WI38 (cell line): ENCODE results near the gene LINC00632.

Experiments
- H3K4me3 ChIP-seq: 2 replicates; pipeline ENCODE4 v1.5.1; 2011; ENCODE audit warnings: low read depth, mild to moderate bottlenecking, control low read depth, low read length
- TF ChIP-seq, protein P1 (sequence below): IDR thresholded peaks from 2 replicates; pipeline ENCODE4 v1.5.1; 2012; ENCODE audit warnings: low read depth, mild to moderate bottlenecking, control low read depth, low read length

The LINC00632 gene

DNA sequence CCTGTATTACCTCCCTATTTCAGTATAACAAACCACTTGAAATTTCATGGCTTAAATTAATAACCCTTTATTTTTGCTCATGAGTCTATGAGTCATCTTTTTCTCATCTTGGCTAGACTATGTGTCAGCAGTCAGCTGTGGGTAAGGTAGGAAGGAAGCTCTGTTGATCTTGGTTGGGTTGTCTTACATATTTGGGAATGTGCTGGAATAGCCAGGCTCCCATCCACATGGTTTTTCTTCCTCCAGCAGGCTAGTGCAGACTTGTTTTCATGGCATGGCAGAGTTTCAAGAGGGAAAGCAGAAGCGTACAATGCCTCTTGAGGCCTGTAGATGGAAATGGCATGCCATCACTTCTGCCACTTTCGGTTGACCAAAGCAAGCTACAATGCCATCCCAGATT, 89.7 kb downstream of the LINC00632 start:
- TF ChIP-seq, protein P1, sequence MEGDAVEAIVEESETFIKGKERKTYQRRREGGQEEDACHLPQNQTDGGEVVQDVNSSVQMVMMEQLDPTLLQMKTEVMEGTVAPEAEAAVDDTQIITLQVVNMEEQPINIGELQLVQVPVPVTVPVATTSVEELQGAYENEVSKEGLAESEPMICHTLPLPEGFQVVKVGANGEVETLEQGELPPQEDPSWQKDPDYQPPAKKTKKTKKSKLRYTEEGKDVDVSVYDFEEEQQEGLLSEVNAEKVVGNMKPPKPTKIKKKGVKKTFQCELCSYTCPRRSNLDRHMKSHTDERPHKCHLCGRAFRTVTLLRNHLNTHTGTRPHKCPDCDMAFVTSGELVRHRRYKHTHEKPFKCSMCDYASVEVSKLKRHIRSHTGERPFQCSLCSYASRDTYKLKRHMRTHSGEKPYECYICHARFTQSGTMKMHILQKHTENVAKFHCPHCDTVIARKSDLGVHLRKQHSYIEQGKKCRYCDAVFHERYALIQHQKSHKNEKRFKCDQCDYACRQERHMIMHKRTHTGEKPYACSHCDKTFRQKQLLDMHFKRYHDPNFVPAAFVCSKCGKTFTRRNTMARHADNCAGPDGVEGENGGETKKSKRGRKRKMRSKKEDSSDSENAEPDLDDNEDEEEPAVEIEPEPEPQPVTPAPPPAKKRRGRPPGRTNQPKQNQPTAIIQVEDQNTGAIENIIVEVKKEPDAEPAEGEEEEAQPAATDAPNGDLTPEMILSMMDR = no peak
- no peak overlapping the region for H3K4me3 ChIP-seq

DNA sequence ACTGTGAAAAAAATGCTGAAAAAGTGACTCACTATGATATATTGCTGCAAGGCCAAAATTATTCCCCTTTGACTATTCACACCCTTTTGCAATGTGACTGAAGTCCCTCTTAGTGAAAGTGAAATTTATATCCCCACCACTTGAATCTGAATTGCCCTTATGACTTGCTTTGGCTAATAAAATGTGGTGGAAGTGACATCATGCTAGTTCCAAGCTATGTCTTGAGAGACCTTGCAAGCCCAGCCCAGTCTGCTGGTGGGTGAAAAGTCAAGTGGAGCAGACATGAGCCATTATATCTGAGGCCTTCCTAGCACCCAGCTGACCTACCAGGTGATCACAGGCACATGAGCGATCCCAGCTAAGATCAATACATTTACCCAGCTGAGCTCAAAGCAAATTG, 94.7 kb downstream of the LINC00632 start:
- no peak overlapping the region for H3K4me3 ChIP-seq
- TF ChIP-seq, protein P1 = no peak

DNA sequence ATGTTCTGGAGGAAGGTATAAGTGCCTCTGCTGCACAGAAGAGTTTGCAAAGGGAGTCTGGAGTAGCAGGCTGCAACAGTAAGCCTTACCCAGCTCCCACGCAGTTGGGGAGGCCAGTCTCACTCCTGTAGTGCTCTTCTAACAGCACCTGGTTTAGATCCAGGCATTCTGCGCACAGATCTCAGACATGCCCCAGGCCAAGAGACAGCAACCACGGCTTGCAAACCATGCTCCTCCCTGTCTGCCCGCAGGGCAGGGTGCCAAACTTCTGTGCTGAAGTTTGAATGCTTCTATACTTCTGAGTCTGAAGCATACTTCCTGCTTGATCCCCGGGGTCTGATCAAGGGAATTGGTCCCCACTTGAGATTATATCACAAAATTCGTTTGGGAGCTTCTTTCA, 106.3 kb downstream of the LINC00632 start:
- TF ChIP-seq, protein P1 = no peak
- no peak overlapping the region for H3K4me3 ChIP-seq

DNA sequence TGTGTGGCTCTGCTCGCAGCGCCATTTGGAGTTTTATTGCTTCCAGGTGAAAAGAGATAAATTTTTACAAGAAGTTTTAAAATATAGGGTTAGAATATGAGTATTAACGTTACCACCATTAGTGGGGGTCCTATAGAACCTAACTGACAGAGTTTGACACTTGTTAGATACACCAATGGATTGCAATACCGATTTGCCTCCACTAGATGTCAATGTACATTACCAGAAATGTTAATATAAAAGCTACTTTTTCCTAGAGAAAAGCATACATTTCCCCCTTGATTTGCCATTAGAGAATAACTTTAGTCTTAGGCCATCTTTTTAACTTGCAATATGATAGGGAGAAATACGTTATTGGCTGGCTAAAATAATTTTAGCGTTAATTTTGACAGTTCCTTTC, 108.4 kb downstream of the LINC00632 start:
- TF ChIP-seq, protein P1 = peak; percentile 41; the same call in 1 of the 2 replicates
- H3K4me3 ChIP-seq = no peak overlapping the region

DNA sequence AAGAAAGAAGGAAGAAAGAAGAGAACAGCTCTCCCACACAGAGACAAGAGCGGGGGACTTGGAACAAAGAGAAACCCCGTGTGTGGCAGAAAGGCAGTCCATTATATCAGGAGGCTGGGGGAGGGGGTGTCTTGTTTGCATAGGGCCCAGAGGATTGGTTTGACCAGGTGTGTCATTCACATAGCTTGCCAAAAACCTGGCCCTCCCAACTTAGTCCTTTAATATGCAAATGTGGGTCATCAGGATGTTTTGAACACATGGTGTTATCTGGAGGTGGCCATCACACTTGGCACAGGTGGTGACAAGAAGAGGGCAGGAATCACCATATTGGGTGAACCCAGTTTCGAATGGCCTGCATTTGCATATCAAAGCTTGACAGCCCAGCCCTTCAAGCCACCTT, 111.7 kb downstream of the LINC00632 start:
- H3K4me3 ChIP-seq = no peak overlapping the region
- TF ChIP-seq, protein P1 = no peak

DNA sequence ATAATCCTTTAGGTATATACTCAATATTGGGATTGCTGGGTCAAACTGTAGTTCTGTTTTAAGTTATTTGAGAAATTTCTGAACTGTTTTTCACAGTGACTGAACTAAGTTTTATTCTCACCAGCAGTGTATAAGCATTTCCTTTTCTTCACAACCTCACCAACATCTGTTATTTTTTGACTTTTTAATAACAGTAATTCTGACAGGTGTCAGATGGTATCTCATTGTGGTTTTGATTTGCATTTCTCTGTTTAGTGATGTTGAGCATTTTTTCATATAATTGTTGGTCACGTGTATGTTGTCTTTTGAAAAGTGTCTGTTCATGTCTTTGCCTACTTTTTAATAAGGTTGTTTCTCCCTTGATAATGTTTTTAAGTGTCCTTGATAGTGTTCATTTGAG, 112.6 kb downstream of the LINC00632 start:
- no peak overlapping the region for H3K4me3 ChIP-seq
- TF ChIP-seq, protein P1 = no peak

DNA sequence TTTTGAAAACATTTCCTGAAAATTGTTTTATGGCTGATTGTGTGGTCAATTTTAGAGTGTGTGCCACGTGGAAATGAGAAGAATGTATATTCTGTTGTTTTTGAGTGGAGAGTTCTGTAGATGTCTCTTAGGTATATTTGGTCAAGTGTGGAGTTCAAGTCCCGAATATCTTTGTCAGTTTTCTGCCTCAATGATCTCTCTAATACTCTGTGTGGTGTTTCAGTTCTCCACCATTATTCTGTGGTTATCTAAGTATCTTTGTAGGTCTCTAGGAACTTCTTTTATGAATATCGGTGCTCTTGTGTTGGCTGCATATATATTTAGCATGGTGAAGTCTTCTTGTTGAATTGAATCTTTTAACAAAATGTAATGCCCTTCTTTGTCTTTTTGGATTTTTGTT, 113.3 kb downstream of the LINC00632 start:
- TF ChIP-seq, protein P1 = no peak
- H3K4me3 ChIP-seq = no peak overlapping the region
